ENCODE data around the gene LCMT1. TPM values are rescaled to one million over a fixed set of nuclear protein-coding genes. Genes with fewer than 3 reads are reported as not detected.

LCMT1 gene
- total RNA-seq, 4 donors from 2014 or later: 10.7 to 56.9 (median 34.4) TPM

DNA sequence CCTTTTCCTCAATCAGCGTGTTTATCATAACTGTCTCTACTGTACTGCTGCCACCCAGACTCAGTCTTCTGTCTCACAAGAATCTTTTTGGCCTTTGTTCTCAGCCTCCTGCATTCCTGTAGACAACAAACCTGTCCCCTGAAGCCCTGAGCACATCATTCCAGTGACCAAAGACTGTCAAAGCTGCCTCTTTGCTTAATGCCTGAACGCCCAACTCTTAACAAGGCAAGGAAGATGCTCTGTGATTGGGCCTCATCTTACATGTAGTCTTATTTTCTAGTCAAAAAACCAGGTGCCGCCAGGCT is 75.9 kb downstream of the LCMT1 start:
- Histone ChIP-seq H3K4me1 (no peaks in the 10 kb centered on the region), H3K9me3 (no peaks in the 10 kb centered on the region), H3K27me3 (no peaks in the 10 kb centered on the region), H3K36me3 (no peaks in the 10 kb centered on the region), H3K4me3 (no peak overlapping the region), H3K27ac (no peak overlapping the region)
- TF ChIP-seq, protein P1, sequence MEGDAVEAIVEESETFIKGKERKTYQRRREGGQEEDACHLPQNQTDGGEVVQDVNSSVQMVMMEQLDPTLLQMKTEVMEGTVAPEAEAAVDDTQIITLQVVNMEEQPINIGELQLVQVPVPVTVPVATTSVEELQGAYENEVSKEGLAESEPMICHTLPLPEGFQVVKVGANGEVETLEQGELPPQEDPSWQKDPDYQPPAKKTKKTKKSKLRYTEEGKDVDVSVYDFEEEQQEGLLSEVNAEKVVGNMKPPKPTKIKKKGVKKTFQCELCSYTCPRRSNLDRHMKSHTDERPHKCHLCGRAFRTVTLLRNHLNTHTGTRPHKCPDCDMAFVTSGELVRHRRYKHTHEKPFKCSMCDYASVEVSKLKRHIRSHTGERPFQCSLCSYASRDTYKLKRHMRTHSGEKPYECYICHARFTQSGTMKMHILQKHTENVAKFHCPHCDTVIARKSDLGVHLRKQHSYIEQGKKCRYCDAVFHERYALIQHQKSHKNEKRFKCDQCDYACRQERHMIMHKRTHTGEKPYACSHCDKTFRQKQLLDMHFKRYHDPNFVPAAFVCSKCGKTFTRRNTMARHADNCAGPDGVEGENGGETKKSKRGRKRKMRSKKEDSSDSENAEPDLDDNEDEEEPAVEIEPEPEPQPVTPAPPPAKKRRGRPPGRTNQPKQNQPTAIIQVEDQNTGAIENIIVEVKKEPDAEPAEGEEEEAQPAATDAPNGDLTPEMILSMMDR (IDR thresholded peaks at IDR 0.05): no peak
- TF ChIP-seq POLR2A (IDR thresholded peaks at IDR 0.05): no peak
- DNase-seq: no peak

DNA sequence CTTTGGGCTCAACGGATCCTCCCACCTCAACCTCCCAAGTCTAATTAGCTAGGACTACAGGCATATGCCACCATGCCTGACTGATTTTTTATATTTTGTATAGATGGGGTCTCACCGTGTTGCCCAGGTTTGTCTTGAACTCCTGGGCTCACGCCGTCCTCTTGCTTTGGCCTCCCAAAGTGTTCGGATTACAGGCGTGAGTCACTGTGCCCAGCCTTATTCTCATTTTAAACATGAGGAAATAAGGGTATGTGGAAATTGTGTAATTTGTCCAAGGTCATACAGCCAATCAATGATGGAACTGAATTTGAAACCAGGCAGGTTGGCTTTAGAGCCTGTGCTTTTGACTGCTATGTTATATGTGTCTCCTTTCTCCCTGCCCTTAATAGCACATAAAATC is 77.8 kb downstream of the LCMT1 start:
- no peak overlapping the region for H3K4me3 ChIP-seq
- TF ChIP-seq, protein P1 (IDR thresholded peaks at IDR 0.05): no peak
- TF ChIP-seq POLR2A (IDR thresholded peaks at IDR 0.05): no peak
- no peaks in the 10 kb centered on the region for H3K9me3 ChIP-seq
- H3K4me1 ChIP-seq: no peaks in the 10 kb centered on the region
- no peak for DNase-seq
- H3K27ac ChIP-seq: no peak overlapping the region
- no peaks in the 10 kb centered on the region for H3K36me3 ChIP-seq
- no peaks in the 10 kb centered on the region for H3K27me3 ChIP-seq

DNA sequence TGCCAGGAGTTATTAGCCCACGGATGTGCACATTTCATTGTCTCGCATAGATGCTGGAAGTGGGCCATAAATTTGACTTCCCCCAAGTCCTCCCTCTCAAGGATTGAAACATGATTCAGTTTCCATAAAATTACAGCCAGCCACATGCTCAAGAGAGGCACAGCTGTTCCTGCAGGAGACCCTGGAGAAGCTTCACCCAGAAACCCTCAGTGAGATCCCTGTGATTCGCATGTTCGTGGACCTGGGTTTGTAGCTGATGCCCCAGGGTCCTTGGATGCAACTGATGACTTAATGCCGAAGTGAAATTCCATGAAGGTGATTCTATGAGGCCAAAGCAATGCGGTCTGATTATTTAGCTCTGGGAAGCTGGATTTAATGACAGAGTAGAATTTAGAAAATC is 80.6 kb downstream of the LCMT1 start:
- no peaks in the 10 kb centered on the region for H3K36me3 ChIP-seq
- H3K27ac ChIP-seq: no peak overlapping the region
- H3K27me3 ChIP-seq: no peaks in the 10 kb centered on the region
- no peaks in the 10 kb centered on the region for H3K9me3 ChIP-seq
- no peak overlapping the region for H3K4me3 ChIP-seq
- DNase-seq: no peak
- H3K4me1 ChIP-seq: no peaks in the 10 kb centered on the region
- TF ChIP-seq, protein P1 (IDR thresholded peaks at IDR 0.05): no peak
- TF ChIP-seq POLR2A (IDR thresholded peaks at IDR 0.05): no peak

DNA sequence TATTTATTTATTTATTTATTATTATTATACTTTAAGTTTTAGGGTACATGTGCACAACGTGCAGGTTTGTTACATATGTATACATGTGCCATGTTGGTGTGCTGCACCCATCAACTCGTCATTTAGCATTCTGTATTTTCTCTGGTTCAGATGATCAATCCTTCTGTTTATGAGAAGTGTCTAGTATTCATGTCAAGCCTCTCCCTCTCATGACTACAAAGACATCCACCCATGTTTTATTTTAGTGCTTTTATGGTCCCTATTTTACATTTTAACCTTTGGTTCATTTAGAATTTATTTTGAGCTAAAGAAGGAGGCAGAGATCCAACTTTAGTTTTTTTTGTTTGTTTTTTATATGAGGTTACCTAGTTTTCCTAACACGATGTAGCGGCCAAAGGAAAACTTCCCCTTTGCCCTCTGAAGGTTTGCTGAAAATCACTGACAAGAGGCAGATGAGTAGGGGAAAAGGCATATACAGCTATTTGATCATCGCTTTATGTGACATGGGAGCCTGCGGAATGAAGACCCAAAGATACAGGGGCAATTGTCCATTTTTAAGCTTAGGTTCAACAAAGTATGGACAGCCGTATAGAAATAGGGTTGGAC is 82.8 kb downstream of the LCMT1 start:
- DNase-seq: no peak
- no peaks in the 10 kb centered on the region for H3K27me3 ChIP-seq
- H3K4me3 ChIP-seq: no peak overlapping the region
- H3K36me3 ChIP-seq: no peaks in the 10 kb centered on the region
- H3K4me1 ChIP-seq: no peaks in the 10 kb centered on the region
- no peaks in the 10 kb centered on the region for H3K9me3 ChIP-seq
- no peak overlapping the region for H3K27ac ChIP-seq
- no peak for TF ChIP-seq POLR2A (IDR thresholded peaks at IDR 0.05)
- TF ChIP-seq, protein P1 (IDR thresholded peaks at IDR 0.05): no peak

DNA sequence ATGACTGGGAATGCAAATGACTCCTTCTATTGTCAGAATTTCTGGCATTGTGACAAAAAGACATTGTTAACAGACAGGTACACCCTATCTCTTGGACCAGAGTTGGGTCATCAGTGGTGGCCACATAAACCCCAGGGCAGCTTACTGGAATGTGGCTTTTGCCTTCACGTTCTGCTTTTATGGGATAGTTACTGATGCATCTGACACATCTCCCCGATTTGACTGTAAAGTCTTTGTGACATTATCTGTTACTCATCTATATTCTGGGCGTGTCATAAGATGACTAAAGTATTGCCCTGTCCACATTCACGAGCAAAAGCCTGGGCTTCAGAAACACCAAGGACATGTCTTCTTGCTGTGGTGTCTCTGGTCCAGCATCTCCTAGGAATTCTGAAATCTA is 86.5 kb downstream of the LCMT1 start:
- Histone ChIP-seq H3K4me1 (no peaks in the 10 kb centered on the region), H3K9me3 (no peaks in the 10 kb centered on the region), H3K36me3 (no peaks in the 10 kb centered on the region), H3K4me3 (no peak overlapping the region), H3K27ac (no peak overlapping the region), H3K27me3 (no peaks in the 10 kb centered on the region)
- no peak for TF ChIP-seq POLR2A (IDR thresholded peaks at IDR 0.05)
- TF ChIP-seq, protein P1 (IDR thresholded peaks at IDR 0.05): no peak
- DNase-seq: no peak

DNA sequence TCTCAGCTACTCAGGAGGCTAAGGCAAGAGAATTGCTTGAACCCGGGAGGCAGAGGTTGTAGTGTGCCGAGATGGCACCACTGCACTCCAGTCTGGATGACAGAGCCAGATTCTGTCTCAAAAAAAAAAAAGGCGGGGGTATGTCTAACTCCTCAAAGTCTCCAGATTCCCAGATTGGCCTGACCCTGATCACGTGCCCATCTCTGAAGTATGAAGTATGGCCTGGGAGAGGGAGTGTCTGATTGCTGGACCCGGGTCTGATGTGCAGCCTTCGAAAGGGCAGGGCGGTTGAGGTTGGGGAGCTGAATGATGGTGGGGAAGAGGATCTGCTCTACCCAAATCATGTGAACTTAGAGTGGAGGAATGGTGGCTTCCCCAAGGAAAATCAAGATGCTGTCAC is 87.9 kb downstream of the LCMT1 start:
- no peak for DNase-seq
- TF ChIP-seq POLR2A (IDR thresholded peaks at IDR 0.05): no peak
- TF ChIP-seq, protein P1 (IDR thresholded peaks at IDR 0.05): no peak
- Histone ChIP-seq H3K27ac (no peak overlapping the region), H3K27me3 (no peaks in the 10 kb centered on the region), H3K4me1 (no peaks in the 10 kb centered on the region), H3K36me3 (no peaks in the 10 kb centered on the region), H3K9me3 (no peaks in the 10 kb centered on the region), H3K4me3 (no peak overlapping the region)

All from Peyer's patch (tissue), 4 donors.